Progenitor cell of endocrine pancreas (in vitro differentiated cells): ENCODE results near the gene FATE1. TPM values are rescaled to one million over a fixed set of nuclear protein-coding genes. Genes with fewer than 3 reads are reported as not detected.

Source experiments
- DNase-seq: peaks from one replicate; pipeline ENCODE4 v3.0.0; 2021; ENCODE audit warnings: low spot score; ENCODE audit not compliant: unreplicated experiment
- H3K27ac Mint-ChIP-seq: 2 replicates; pipeline ENCODE4 v1.8.0; 2021; ENCODE audit warnings: mild to moderate bottlenecking, moderate library complexity, mixed read lengths
- H3K27me3 Mint-ChIP-seq: 2 replicates; pipeline ENCODE4 v1.8.0; 2021; ENCODE audit warnings: mixed read lengths
- H3K36me3 Mint-ChIP-seq: 2 replicates; pipeline ENCODE4 v1.8.0; 2022; ENCODE audit warnings: mixed read lengths; ENCODE audit not compliant: insufficient read depth
- H3K4me1 Mint-ChIP-seq: 2 replicates; pipeline ENCODE4 v1.8.0; 2021; ENCODE audit warnings: low read depth, mixed read lengths
- H3K4me3 Mint-ChIP-seq: 2 replicates; pipeline ENCODE4 v1.8.0; 2021; ENCODE audit warnings: low read depth, mild to moderate bottlenecking, moderate library complexity, mixed read lengths
- H3K9me3 Mint-ChIP-seq: 2 replicates; pipeline ENCODE4 v1.8.0; 2021; ENCODE audit warnings: low read depth, mixed read lengths
- total RNA-seq: library from RNA; stranded (reverse); gene quantifications from 2 replicates; pipeline ENCODE4 v1.2.1, GENCODE V29; 2021
- TF ChIP-seq, protein P1 (sequence below): fragments of 200-600 bp; sonication (generic); IDR thresholded peaks from one replicate; pipeline ENCODE4 v1.5.0; 2021; ENCODE audit warnings: antibody characterized with exemption, mild to moderate bottlenecking; ENCODE audit not compliant: unreplicated experiment

FATE1 gene
- total RNA-seq, 1 donor from 2014 or later, result not detected

DNA sequence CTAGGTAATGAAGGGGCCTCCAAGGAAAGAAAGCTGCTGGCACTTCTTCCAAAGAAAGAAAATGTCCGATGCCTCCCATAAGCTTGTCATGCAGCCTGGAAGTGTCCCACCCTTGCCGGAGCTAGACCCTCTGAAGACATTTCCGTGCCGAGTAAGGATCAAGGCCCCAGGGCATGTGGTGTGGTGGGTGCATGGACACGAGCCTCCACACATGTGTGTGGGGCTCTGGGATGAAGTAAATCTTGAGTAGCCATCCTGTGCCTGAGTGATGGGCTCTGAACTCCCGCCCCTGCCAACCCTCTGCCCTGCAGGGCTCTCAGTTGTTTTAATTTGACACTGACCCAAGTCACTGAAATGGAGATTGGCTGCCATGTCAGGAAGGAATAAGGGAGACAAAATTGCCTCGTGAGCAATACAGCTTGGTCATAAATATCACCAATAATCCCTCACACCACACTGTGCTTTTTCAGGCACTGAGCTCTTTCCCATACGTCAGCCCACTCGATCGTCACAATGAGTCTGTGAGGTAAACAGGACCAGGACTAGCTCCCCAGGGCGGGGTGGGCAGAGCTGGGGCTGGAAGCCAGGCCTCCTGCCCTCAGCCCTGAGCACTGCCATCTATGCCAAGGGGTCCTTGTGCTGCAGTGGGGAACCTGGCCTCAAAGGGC is 43.3 kb downstream of the FATE1 start:
- Mint-ChIP-seq H3K36me3 (no peaks in the 10 kb centered on the region), H3K27ac (no peak overlapping the region), H3K9me3 (peaks cover 7% of the 10 kb centered on the region), H3K27me3 (peaks cover 5% of the 10 kb centered on the region), H3K4me3 (no peak overlapping the region), H3K4me1 (no peaks in the 10 kb centered on the region)
- TF ChIP-seq, protein P1, sequence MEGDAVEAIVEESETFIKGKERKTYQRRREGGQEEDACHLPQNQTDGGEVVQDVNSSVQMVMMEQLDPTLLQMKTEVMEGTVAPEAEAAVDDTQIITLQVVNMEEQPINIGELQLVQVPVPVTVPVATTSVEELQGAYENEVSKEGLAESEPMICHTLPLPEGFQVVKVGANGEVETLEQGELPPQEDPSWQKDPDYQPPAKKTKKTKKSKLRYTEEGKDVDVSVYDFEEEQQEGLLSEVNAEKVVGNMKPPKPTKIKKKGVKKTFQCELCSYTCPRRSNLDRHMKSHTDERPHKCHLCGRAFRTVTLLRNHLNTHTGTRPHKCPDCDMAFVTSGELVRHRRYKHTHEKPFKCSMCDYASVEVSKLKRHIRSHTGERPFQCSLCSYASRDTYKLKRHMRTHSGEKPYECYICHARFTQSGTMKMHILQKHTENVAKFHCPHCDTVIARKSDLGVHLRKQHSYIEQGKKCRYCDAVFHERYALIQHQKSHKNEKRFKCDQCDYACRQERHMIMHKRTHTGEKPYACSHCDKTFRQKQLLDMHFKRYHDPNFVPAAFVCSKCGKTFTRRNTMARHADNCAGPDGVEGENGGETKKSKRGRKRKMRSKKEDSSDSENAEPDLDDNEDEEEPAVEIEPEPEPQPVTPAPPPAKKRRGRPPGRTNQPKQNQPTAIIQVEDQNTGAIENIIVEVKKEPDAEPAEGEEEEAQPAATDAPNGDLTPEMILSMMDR, result no peak
- no peak for DNase-seq

DNA sequence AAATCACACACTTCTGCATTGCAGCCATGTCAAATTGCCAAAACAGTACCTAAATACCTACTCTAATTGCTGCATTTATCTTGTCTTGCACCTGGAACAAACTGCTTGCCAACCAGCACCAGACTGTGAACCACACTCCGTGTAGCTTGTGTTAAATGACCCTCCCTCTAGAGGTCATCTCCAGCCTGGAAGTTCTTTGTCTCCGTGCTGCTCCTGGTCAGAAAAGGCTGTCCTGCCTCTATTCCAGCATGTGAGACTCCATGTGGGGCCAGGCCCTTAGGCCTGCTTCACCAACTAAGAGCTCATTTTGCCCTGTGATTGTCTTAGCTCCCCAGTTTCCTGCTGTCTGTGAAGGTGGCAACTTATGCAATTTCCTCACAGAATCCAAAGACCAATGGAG is 47.0 kb downstream of the FATE1 start:
- Mint-ChIP-seq H3K36me3 (no peaks in the 10 kb centered on the region), H3K4me3 (no peak overlapping the region), H3K27ac (no peak overlapping the region), H3K4me1 (peaks cover 2% of the 10 kb centered on the region), H3K9me3 (peaks cover 6% of the 10 kb centered on the region), H3K27me3 (no peaks in the 10 kb centered on the region)
- TF ChIP-seq, protein P1, result no peak
- no peak for DNase-seq

DNA sequence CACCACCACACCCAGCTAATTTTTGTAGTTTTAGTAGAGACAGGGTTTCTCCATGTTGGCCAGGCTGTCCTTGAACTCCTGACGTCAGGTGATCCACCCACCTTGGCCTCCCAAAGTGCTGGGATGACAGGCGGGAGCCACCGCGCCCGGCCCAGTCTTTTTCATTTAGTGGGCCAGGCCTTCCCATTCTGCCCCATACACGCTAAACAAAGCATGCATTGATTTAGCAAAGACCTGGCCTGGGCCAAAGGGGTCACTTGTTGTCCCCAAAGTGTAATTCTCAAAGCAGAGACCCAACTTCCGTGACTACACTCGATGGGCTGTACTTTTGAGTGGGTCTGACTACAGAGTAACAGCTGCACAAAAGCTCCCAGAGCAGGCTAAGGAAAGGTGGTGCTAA is 47.9 kb downstream of the FATE1 start:
- TF ChIP-seq, protein P1, result no peak
- Mint-ChIP-seq H3K4me3 (no peak overlapping the region), H3K4me1 (peaks cover 2% of the 10 kb centered on the region), H3K27me3 (no peaks in the 10 kb centered on the region), H3K36me3 (no peaks in the 10 kb centered on the region), H3K27ac (no peak overlapping the region), H3K9me3 (peaks cover 3% of the 10 kb centered on the region)
- DNase-seq, result no peak

DNA sequence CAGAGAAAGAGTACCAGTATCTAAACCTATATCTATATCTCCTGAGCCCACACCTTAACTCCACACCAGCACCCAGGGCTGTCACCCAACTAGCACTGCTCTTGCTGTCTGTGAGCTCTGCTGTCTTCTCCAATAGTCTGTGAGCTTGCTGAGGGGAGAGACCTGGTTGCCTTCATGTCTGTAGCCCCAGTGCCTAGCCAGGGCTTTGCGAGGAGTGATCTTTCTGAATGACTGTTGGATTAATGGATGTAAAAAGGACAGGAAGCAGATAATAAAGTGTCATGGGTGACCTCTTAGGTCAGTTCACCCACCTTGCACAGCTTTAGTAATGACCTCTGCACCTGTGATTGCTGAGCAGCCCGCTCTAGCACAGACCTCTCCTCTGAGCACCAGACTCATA is 49.2 kb downstream of the FATE1 start:
- peaks cover 16% of the 10 kb centered on the region for H3K9me3 Mint-ChIP-seq
- no peaks in the 10 kb centered on the region for H3K27me3 Mint-ChIP-seq
- DNase-seq, result no peak
- no peak overlapping the region for H3K27ac Mint-ChIP-seq
- H3K4me1 Mint-ChIP-seq, result peaks cover 2% of the 10 kb centered on the region
- no peaks in the 10 kb centered on the region for H3K36me3 Mint-ChIP-seq
- TF ChIP-seq, protein P1, result no peak
- H3K4me3 Mint-ChIP-seq, result no peak overlapping the region

DNA sequence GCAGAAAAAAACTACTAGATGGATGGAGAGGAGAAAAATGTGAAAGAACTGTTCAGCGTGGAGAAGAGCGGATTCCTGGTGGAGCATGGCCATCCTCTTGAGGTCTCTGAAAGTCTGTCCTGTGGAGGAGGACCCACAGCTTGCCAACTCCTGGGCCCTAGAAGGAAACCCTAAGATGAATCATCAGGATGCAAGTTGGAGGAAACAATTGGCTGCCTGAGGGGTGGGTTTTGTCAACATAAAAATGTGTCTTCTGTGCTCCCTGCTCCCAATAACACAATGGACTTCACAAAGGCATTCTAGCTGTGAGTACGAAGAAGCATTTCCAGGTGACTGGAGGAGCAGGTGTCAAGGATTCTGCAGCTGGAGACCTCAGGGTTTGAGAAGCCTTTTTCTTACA is 55.9 kb downstream of the FATE1 start:
- H3K4me1 Mint-ChIP-seq, result peaks cover 2% of the 10 kb centered on the region
- TF ChIP-seq, protein P1, result no peak
- H3K27me3 Mint-ChIP-seq, result no peaks in the 10 kb centered on the region
- peaks cover 21% of the 10 kb centered on the region for H3K9me3 Mint-ChIP-seq
- no peak overlapping the region for H3K4me3 Mint-ChIP-seq
- no peaks in the 10 kb centered on the region for H3K36me3 Mint-ChIP-seq
- no peak for DNase-seq
- no peak overlapping the region for H3K27ac Mint-ChIP-seq

Other genes with a start within 250 kb of the FATE1 start
- gene PASD1, start 152.4 kb upstream of the FATE1 start, total RNA-seq, result not detected in 2 replicates
- 5.6 and 5.9 TPM in 2 replicates for gene PRRG3, start 20.6 kb upstream of the FATE1 start, total RNA-seq
- not detected in 2 replicates for gene CNGA2, start 18.7 kb downstream of the FATE1 start, total RNA-seq
- not detected in 2 replicates for gene MAGEA4, start 196.9 kb downstream of the FATE1 start, total RNA-seq